CD1c-positive myeloid dendritic cell (primary cell): ENCODE results near the gene CNST.
A peak's percentile ranks its signal among the peaks of the same experiment; 100 is the strongest.
"Not testable (repeated sequence)": the region's sequence is repeated elsewhere in the genome, so short reads cannot be mapped to it uniquely, and the experiment has no call there.

Experiments used
- DNase-seq: peaks from one replicate; pipeline ENCODE4 v3.0.0-alpha.2; 2016; ENCODE audit errors: extremely low spot score

The CNST gene

GRCh38 chr1:246583448-246584185, 17.4 kb downstream of the CNST start:
- DNase-seq, result no peak

- no peak for DNase-seq
Measured at GRCh38 chr1:246587032-246587431, 20.8 kb downstream of the CNST start.

- peak; percentile 69 for DNase-seq
Measured at GRCh38 chr1:246587606-246588005, 21.4 kb downstream of the CNST start.

GRCh38 chr1:246588159-246588721, 22.0 kb downstream of the CNST start:
- no peak for DNase-seq

- not testable (repeated sequence) for DNase-seq
Measured at GRCh38 chr1:246589919-246590318, 23.7 kb downstream of the CNST start.

GRCh38 chr1:246591047-246591446, 24.8 kb downstream of the CNST start:
- no peak for DNase-seq

- DNase-seq, result no peak
Measured at GRCh38 chr1:246591504-246591903, 25.2 kb downstream of the CNST start.

GRCh38 chr1:246591958-246592357, 25.7 kb downstream of the CNST start:
- no peak for DNase-seq

GRCh38 chr1:246592695-246593094, 26.4 kb downstream of the CNST start:
- no peak for DNase-seq

GRCh38 chr1:246595146-246595545, 28.9 kb downstream of the CNST start:
- no peak for DNase-seq

- no peak for DNase-seq
Measured at GRCh38 chr1:246597340-246597739, 31.1 kb downstream of the CNST start.

GRCh38 chr1:246597971-246598370, 31.7 kb downstream of the CNST start:
- no peak for DNase-seq

GRCh38 chr1:246599315-246599714, 33.1 kb downstream of the CNST start:
- DNase-seq, result no peak

- DNase-seq, result no peak
Measured at GRCh38 chr1:246600579-246600978, 34.3 kb downstream of the CNST start.

GRCh38 chr1:246602194-246602593, 35.9 kb downstream of the CNST start:
- no peak for DNase-seq

GRCh38 chr1:246605231-246605630, 39.0 kb downstream of the CNST start:
- not testable (repeated sequence) for DNase-seq

- peak; percentile 9 for DNase-seq
Measured at GRCh38 chr1:246607462-246607861, 41.2 kb downstream of the CNST start.

- peak; percentile 91 for DNase-seq
Measured at GRCh38 chr1:246608616-246609376, 42.5 kb downstream of the CNST start.

- DNase-seq, result peak; percentile 13
Measured at GRCh38 chr1:246609632-246610031, 43.4 kb downstream of the CNST start.

- DNase-seq, result no peak
Measured at GRCh38 chr1:246613096-246613758, 47.0 kb downstream of the CNST start.

GRCh38 chr1:246617156-246617555, 50.9 kb downstream of the CNST start:
- DNase-seq, result no peak

GRCh38 chr1:246617768-246618167, 51.5 kb downstream of the CNST start:
- no peak for DNase-seq
